Kidney (tissue), 14 donors: ENCODE results near the gene XPR1. TPM values are rescaled to one million over a fixed set of nuclear protein-coding genes. Genes with fewer than 3 reads are reported as not detected.

Experiments
- DNase-seq, 5 donors: peaks; one replicate each; pipeline ENCODE4 v3.0.0-alpha.2; 2013 to 2020
- FAIRE-seq: peaks from 2 replicates; lab custom pipeline; 2012; peaks lifted over from hg19 to GRCh38; lab: Jason Lieb, UNC
- H3K27ac ChIP-seq, 2 donors: one replicate each; pipeline ENCODE4 v1.7.0; 2013; ENCODE audit warnings: low read depth in 2 of 2, low read length in 2 of 2, inconsistent platforms in 1 of 2
- H3K27me3 ChIP-seq: one replicate; pipeline ENCODE4 v1.7.1; 2013; ENCODE audit warnings: low read length, inconsistent platforms; ENCODE audit not compliant: control insufficient read depth, insufficient read depth
- H3K36me3 ChIP-seq, 3 donors: one replicate each; pipeline versions ENCODE4 v1.7.0 to v1.7.1; 2013; ENCODE audit warnings: low read length in 3 of 3, control low read depth in 1 of 3, inconsistent platforms in 1 of 3; ENCODE audit not compliant: insufficient read depth in 3 of 3, control insufficient read depth in 2 of 3
- H3K4me1 ChIP-seq, 3 donors: one replicate each; pipeline versions ENCODE4 v1.7.0 to v1.7.1; 2013; ENCODE audit warnings: low read length in 3 of 3, inconsistent platforms in 1 of 3, low read depth in 1 of 3; ENCODE audit not compliant: control insufficient read depth in 2 of 3, insufficient read depth in 2 of 3
- H3K4me3 ChIP-seq, 3 donors: one replicate each; pipeline versions ENCODE4 v1.7.0 to v1.8.1; 2013; ENCODE audit warnings: low read length in 3 of 3, control low read depth in 1 of 3, inconsistent platforms in 1 of 3
- H3K9ac ChIP-seq, 3 donors: one replicate each; pipeline versions ENCODE4 v1.7.0 to v1.7.1; 2013; ENCODE audit warnings: low read length in 3 of 3, control low read depth in 1 of 3, inconsistent platforms in 1 of 3
- H3K9me3 ChIP-seq, 3 donors: one replicate each; pipeline versions ENCODE4 v1.7.0 to v1.7.1; 2013; ENCODE audit warnings: low read length in 3 of 3, control low read depth in 1 of 3, inconsistent platforms in 1 of 3; ENCODE audit not compliant: control insufficient read depth in 2 of 3, insufficient read depth in 1 of 3
- CTCF ChIP-seq: IDR thresholded peaks from 3 replicates; pipeline ENCODE4 v1.5.1; 2012; ENCODE audit warnings: mild to moderate bottlenecking, moderate library complexity, borderline replicate concordance; ENCODE audit not compliant: insufficient read depth; ENCODE audit errors: extremely low read depth
- intact Hi-C: fragments of 100-400 bp; cut with DNase I; formaldehyde crosslinking; loops from one replicate; pipeline ENCODE4 v1.11.1; 2022
- polyA plus RNA-seq: library from polyadenylated mRNA; stranded (reverse); fragments of 350-450 nt; fragmentation: Illumina TruSeq; extraction: RNeasy Lipid Tissue Mini Kit (QIAGEN cat#74804); gene quantifications from one replicate; pipeline ENCODE4 v1.2.3, GENCODE V29; 2014; ENCODE audit warnings: low read depth, low replicate concordance; ENCODE audit not compliant: insufficient read depth
- total RNA-seq: library from RNA; stranded (reverse); fragmentation: NEBNext Ultra II Directional; extraction: Animal tissue kit (Norgen Biotek cat#: 25700); gene quantifications from one replicate; pipeline ENCODE4 v1.2.1, GENCODE V29; 2021
- donor health status: control.
- donor health status: control.
- donor health status: control.
- donor health status: control.
- donor health status: control.
- donor health status: DM: yes; HTN: yes; CAD: no.
- donor health status: Normal renal cell carcinoma (clear cell type).

XPR1 gene
- total and polyA plus RNA-seq, 2 donors from 2014 or later, result 10.9 to 33.5 TPM

- no peak for DNase-seq
- no peak for FAIRE-seq
- Histone ChIP-seq H3K27me3 (no peaks in the 10 kb centered on the region), H3K9ac (no peak overlapping the region), H3K9me3 (peaks cover 0 to 11% (median 3%) of the 10 kb centered on the region in 3 donors), H3K27ac (no peak overlapping the region), H3K4me1 (peaks cover 0 to 2% (median 0%) of the 10 kb centered on the region in 3 donors), H3K4me3 (no peak overlapping the region), H3K36me3 (no peaks in the 10 kb centered on the region)
- TF ChIP-seq CTCF, result no peak
- intact Hi-C loops, result no loop called here
Observed at GRCh38 chr1:180728472-180729106, 96.8 kb downstream of the XPR1 start.

GRCh38 chr1:180731131-180731530 is 99.3 kb downstream of the XPR1 start:
- Histone ChIP-seq H3K27ac (no peak overlapping the region), H3K9ac (no peak overlapping the region), H3K27me3 (no peaks in the 10 kb centered on the region), H3K9me3 (peaks cover 0 to 23% (median 3%) of the 10 kb centered on the region in 3 donors), H3K36me3 (no peaks in the 10 kb centered on the region), H3K4me1 (no peaks in the 10 kb centered on the region), H3K4me3 (no peak overlapping the region)
- no peak for TF ChIP-seq CTCF
- FAIRE-seq (no peak), DNase-seq (no peak)
- intact Hi-C loops, result no loop called here

- H3K27ac ChIP-seq, result no peak overlapping the region
- H3K4me3 ChIP-seq, result no peak overlapping the region
- peaks cover 0 to 23% (median 3%) of the 10 kb centered on the region in 3 donors for H3K9me3 ChIP-seq
- H3K9ac ChIP-seq, result no peak overlapping the region
- no peak for TF ChIP-seq CTCF
- FAIRE-seq, result no peak
- DNase-seq, result peak in 1 of 5 donors; percentile 45
- no peaks in the 10 kb centered on the region for H3K4me1 ChIP-seq
- H3K27me3 ChIP-seq, result no peaks in the 10 kb centered on the region
- intact Hi-C loops, result no loop called here
- no peaks in the 10 kb centered on the region for H3K36me3 ChIP-seq
Observed at GRCh38 chr1:180732866-180733265, 101.0 kb downstream of the XPR1 start.
